Natural killer cell treated with Interleukin-12 subunit alpha and Interleukin-12 subunit beta and Interleukin-15 and Interleukin-18, amount 100 ng/mL, for 72 hours (primary cell): ENCODE measurements around the gene TMEM175. TPM values are rescaled to one million over a fixed set of nuclear protein-coding genes. Genes with fewer than 3 reads are reported as not detected.
"Not testable (repeated sequence)": the region's sequence is repeated elsewhere in the genome, so short reads cannot be mapped to it uniquely, and the experiment has no call there.

ENCODE experiments used
- ATAC-seq, 2 donors: fragments of 150-1000 bp; cut with Tn5 transposase in 1 of 2; sonication (Bioruptor Pico), chemical (Tn5 transposase) in 1 of 2; 2 replicates each; pipeline ENCODE4 v1.10.0; 2021
- DNase-seq: peaks from one replicate; pipeline ENCODE4 v3.0.0; 2022; ENCODE audit warnings: low spot score
- H3K27ac Mint-ChIP-seq, 2 donors: 1 replicate in 1 of 2; 2 replicates in 1 of 2; pipeline ENCODE4 v1.8.0; 2022; ENCODE audit warnings: mixed read lengths in 2 of 2, mild to moderate bottlenecking in 1 of 2, moderate library complexity in 1 of 2
- H3K27me3 Mint-ChIP-seq, 2 donors: 1 replicate in 1 of 2; 2 replicates in 1 of 2; pipeline ENCODE4 v1.8.0; 2022; ENCODE audit warnings: mixed read lengths in 2 of 2
- H3K36me3 Mint-ChIP-seq: one replicate; pipeline ENCODE4 v1.8.0; 2022; ENCODE audit warnings: mixed read lengths
- H3K4me1 Mint-ChIP-seq, 2 donors: 1 replicate in 1 of 2; 2 replicates in 1 of 2; pipeline ENCODE4 v1.8.0; 2022; ENCODE audit warnings: low read depth in 2 of 2, mixed read lengths in 2 of 2, mild to moderate bottlenecking in 1 of 2
- H3K4me3 Mint-ChIP-seq: one replicate; pipeline ENCODE4 v1.8.0; 2022; ENCODE audit warnings: mixed read lengths
- H3K9me3 Mint-ChIP-seq: 2 replicates; pipeline ENCODE4 v1.8.0; 2022; ENCODE audit warnings: mixed read lengths
- total RNA-seq, 2 donors: library from RNA; stranded (reverse); gene quantifications; one replicate each; pipeline ENCODE4 v1.2.3, GENCODE V29; 2022

The TMEM175 gene
- total RNA-seq, 2 donors from 2014 or later, result 26.5 to 29.2 TPM

- H3K9me3 Mint-ChIP-seq, result no peaks in the 10 kb centered on the region
- peaks cover 49 to 50% of the 10 kb centered on the region in 2 donors for H3K4me1 Mint-ChIP-seq
- no peak for ATAC-seq
- H3K27me3 Mint-ChIP-seq, result no peaks in the 10 kb centered on the region
- H3K36me3 Mint-ChIP-seq, result no peaks in the 10 kb centered on the region
- peak overlapping the region; percentile 97 to 98 for H3K27ac Mint-ChIP-seq
- peak; percentile 45 for DNase-seq
- H3K4me3 Mint-ChIP-seq, result peak overlapping the region; percentile 98
Measured at GRCh38 chr4:930028-930551, 2.2 kb upstream of the TMEM175 start.

- no peaks in the 10 kb centered on the region for H3K27me3 Mint-ChIP-seq
- H3K36me3 Mint-ChIP-seq, result no peaks in the 10 kb centered on the region
- H3K4me3 Mint-ChIP-seq, result peak overlapping the region; percentile 98
- peaks cover 45 to 48% of the 10 kb centered on the region in 2 donors for H3K4me1 Mint-ChIP-seq
- ATAC-seq (no peak), DNase-seq (no peak)
- H3K27ac Mint-ChIP-seq, result peak overlapping the region; percentile 97 to 98
- H3K9me3 Mint-ChIP-seq, result no peaks in the 10 kb centered on the region
Measured at GRCh38 chr4:930827-931193, 1.4 kb upstream of the TMEM175 start.

GRCh38 chr4:931194-931959 lies 883 bp upstream of the TMEM175 start:
- no peaks in the 10 kb centered on the region for H3K27me3 Mint-ChIP-seq
- DNase-seq (peak; percentile 54), ATAC-seq (peak; percentile 0 to 1)
- peak overlapping the region; percentile 97 to 98 for H3K27ac Mint-ChIP-seq
- H3K4me1 Mint-ChIP-seq, result peaks cover 40 to 47% of the 10 kb centered on the region in 2 donors
- H3K4me3 Mint-ChIP-seq, result peak overlapping the region; percentile 98
- no peaks in the 10 kb centered on the region for H3K36me3 Mint-ChIP-seq
- H3K9me3 Mint-ChIP-seq, result no peaks in the 10 kb centered on the region

GRCh38 chr4:932713-933070 lies 432 bp downstream of the TMEM175 start:
- Mint-ChIP-seq H3K4me1 (peaks cover 39 to 47% of the 10 kb centered on the region in 2 donors), H3K9me3 (no peaks in the 10 kb centered on the region), H3K27me3 (no peaks in the 10 kb centered on the region), H3K4me3 (peak overlapping the region; percentile 98), H3K27ac (peak overlapping the region; percentile 97 to 98), H3K36me3 (no peaks in the 10 kb centered on the region)
- ATAC-seq (peak in 1 of 2 donors; percentile 15), DNase-seq (peak; percentile 61)

DNA sequence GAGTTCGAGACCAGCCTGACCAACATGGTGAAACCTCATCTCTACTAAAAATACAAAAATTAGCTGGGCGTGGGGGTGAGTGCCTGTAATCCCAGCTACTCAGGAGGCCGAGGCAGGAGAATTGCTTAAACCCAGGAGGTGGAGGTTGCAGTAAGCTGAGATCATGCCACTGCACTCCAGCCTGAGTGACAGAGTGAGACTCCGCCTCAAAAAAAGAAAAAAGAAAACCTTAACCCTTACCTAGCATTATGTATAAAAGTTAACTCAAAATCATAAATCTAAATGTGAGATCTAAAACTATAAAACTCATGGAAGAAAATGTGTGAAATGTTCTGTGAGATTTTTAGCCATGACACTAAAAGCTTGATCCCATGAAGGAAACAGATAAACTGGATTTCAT lies 7.2 kb downstream of the TMEM175 start:
- H3K9me3 Mint-ChIP-seq, H3K36me3 Mint-ChIP-seq, DNase-seq, H3K27me3 Mint-ChIP-seq, H3K4me3 Mint-ChIP-seq, H3K27ac Mint-ChIP-seq, ATAC-seq, H3K4me1 Mint-ChIP-seq: not testable (repeated sequence)

- H3K27ac Mint-ChIP-seq, result no peak overlapping the region
- no peaks in the 10 kb centered on the region for H3K9me3 Mint-ChIP-seq
Measured at GRCh38 chr4:945274-946102, 13.2 kb downstream of the TMEM175 start.

DNA sequence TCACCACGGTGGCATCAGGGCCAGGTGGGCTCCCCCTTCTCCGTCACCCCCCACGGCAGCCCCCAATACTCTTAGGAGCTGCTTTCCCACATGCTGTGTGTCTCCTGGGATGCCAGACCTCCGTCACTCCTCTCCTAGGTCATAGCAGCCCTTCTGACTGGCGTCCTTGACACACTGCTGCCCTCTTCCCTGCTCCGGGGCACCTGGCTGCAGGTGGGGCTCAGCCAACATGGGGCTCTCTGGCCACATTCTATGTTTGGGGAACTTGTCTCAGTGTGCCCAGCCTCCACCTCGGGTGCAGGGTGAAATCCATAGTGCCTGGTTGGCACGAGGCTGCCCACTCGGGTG lies 13.8 kb downstream of the TMEM175 start:
- Mint-ChIP-seq H3K4me1 (peaks cover 10 to 20% of the 10 kb centered on the region in 2 donors), H3K36me3 (no peaks in the 10 kb centered on the region), H3K27me3 (no peaks in the 10 kb centered on the region), H3K27ac (no peak overlapping the region), H3K4me3 (no peak overlapping the region), H3K9me3 (no peaks in the 10 kb centered on the region)
- ATAC-seq (no peak), DNase-seq (no peak)

More at GRCh38 chr4:945274-946102, 13.2 kb downstream of the TMEM175 start:
- Mint-ChIP-seq H3K27me3 (no peaks in the 10 kb centered on the region), H3K36me3 (no peaks in the 10 kb centered on the region), H3K4me3 (no peak overlapping the region), H3K4me1 (peaks cover 10 to 15% of the 10 kb centered on the region in 2 donors)
- ATAC-seq (no peak), DNase-seq (peak; percentile 51)

GRCh38 chr4:946517-947471 lies 14.5 kb downstream of the TMEM175 start:
- no peaks in the 10 kb centered on the region for H3K27me3 Mint-ChIP-seq
- H3K27ac Mint-ChIP-seq, result no peak overlapping the region
- H3K36me3 Mint-ChIP-seq, result no peaks in the 10 kb centered on the region
- no peaks in the 10 kb centered on the region for H3K9me3 Mint-ChIP-seq
- no peak for ATAC-seq
- peaks cover 10 to 22% of the 10 kb centered on the region in 2 donors for H3K4me1 Mint-ChIP-seq
- DNase-seq, result peak; percentile 34
- H3K4me3 Mint-ChIP-seq, result no peak overlapping the region

DNA sequence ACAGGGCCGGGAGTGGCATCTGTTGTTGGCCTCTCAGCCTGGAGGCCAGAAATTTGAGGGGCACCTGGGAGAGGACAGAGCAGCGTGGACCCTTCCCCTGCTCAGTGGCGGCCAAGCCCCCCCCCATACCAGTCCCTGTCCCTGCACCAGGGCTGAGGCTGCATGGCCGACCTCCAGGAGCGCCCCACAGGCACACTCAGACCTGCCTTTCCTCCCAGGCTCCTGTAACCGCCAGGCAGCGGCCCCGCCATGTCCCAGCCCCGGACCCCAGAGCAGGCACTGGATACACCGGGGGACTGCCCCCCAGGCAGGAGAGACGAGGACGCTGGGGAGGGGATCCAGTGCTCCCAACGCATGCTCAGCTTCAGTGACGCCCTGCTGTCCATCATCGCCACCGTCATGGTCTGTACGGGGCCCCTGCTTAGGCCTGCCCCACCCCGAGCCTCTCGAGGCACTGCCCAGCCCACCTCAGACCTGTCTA lies 15.3 kb downstream of the TMEM175 start:
- Mint-ChIP-seq H3K27ac (no peak overlapping the region), H3K9me3 (no peaks in the 10 kb centered on the region), H3K4me3 (no peak overlapping the region), H3K27me3 (no peaks in the 10 kb centered on the region), H3K4me1 (peaks cover 10 to 22% of the 10 kb centered on the region in 2 donors), H3K36me3 (no peaks in the 10 kb centered on the region)
- DNase-seq (peak; percentile 46), ATAC-seq (no peak)

DNA sequence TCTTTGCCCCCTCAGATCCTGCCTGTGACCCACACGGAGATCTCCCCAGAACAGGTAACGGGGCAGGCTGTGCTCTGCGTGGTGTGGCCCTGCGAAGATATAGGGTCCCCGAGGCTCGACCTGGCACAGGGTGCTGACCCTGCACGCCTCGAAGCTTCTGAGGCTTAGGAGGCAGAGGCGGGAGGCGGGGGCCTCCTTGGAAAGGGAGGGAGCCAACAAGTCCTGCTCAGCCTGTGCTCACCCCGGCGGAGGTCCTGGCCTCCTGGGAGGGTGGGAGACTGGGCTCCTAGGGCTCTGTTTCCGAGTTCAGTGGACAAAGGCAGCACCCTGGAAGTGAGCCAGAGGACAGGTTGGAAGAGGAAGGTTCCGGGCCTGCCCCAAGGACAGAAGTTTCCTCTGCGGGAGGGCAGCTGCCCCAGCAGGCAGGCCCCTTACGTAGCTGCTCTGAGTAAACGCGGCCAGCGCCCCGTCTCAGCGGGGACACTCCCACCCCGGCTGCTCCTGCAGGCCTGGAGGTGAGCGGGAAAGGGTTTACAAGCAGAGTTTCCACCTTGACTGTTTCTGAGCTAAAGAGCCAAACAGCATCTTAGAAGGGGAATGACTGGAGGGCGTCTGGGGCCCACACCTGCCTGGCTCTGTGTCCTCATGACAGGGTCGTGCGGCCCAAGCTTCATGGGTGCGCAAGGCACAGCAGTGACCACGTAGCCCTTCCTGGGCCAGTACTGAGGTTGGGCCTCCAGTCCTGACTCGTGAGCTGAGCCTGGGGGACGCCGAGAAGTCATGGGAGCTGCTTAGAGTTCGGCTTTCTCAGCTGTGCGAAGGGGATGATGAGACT lies 16.1 kb downstream of the TMEM175 start:
- Mint-ChIP-seq H3K4me3 (no peak overlapping the region), H3K27ac (no peak overlapping the region), H3K27me3 (no peaks in the 10 kb centered on the region), H3K9me3 (no peaks in the 10 kb centered on the region), H3K36me3 (no peaks in the 10 kb centered on the region), H3K4me1 (peaks cover 10 to 22% of the 10 kb centered on the region in 2 donors)
- ATAC-seq, result no peak
- peak; percentile 52 for DNase-seq

DNA sequence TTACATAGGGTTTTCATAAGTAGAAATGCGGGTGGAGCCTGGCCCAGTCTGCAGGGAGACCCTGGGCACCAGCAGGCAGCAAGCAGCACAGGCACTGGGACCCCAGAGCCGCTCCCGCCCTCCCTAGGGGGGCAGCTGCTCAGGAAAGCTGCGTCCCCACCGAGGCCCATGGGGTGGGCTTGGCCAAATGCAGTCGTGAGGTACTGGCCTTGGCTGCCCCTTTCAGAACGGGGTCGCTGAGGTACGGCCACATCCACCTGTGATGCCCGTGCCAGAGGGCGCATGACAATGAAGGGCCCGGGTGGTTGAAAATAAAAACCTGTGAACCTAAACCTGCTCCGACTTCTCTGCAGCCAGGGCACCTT lies 16.7 kb downstream of the TMEM175 start:
- H3K27ac Mint-ChIP-seq, result no peak overlapping the region
- H3K27me3 Mint-ChIP-seq, result no peaks in the 10 kb centered on the region
- ATAC-seq (no peak), DNase-seq (peak; percentile 54)
- H3K4me1 Mint-ChIP-seq, result peaks cover 10 to 22% of the 10 kb centered on the region in 2 donors
- H3K9me3 Mint-ChIP-seq, result no peaks in the 10 kb centered on the region
- H3K4me3 Mint-ChIP-seq, result no peak overlapping the region
- no peaks in the 10 kb centered on the region for H3K36me3 Mint-ChIP-seq

DNA sequence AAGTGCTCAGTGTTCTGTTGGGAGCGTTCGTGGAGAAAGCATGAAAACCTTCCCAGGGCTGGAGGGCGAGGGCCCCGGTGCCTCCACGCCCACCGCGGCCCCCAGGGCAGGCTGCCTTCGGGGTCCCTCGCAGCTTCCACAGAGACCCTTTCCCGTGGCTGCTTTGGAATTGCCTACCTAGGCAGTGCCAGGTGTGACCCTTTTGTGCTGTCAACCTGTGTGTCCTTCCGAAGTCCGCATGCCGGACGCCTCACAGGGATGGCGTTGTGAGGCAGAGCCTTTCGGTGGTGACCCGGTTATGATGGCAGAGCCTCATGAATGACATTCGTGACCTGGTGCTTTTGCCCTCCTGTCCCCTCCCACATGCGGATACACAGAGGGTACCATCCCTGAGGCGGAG lies 17.4 kb downstream of the TMEM175 start:
- Mint-ChIP-seq H3K9me3 (no peaks in the 10 kb centered on the region), H3K27ac (no peak overlapping the region), H3K4me3 (no peak overlapping the region), H3K4me1 (peaks cover 10 to 22% of the 10 kb centered on the region in 2 donors), H3K36me3 (no peaks in the 10 kb centered on the region), H3K27me3 (no peaks in the 10 kb centered on the region)
- DNase-seq, result peak; percentile 60
- ATAC-seq, result no peak
